Coronary artery (tissue), 2 donors: ENCODE results near the gene MCEMP1.

ENCODE experiments used
- DNase-seq: peaks from one replicate; pipeline ENCODE4 v3.0.0-alpha.2; 2017; ENCODE audit warnings: low spot score
- H3K27ac ChIP-seq, 2 donors: fragments of 200-600 bp; sonication (generic); one replicate each; pipeline ENCODE4 v1.5.1; 2016 to 2019
- H3K4me3 ChIP-seq: fragments of 200-600 bp; sonication (generic); 2 replicates; pipeline ENCODE4 v1.5.1; 2016; ENCODE audit warnings: mild to moderate bottlenecking, moderate library complexity
- TF ChIP-seq, protein P1 (sequence below): fragments of 200-600 bp; sonication (generic); IDR thresholded peaks from one replicate; pipeline ENCODE4 v1.5.1; 2019; ENCODE audit warnings: antibody characterized with exemption

MCEMP1 gene

DNA sequence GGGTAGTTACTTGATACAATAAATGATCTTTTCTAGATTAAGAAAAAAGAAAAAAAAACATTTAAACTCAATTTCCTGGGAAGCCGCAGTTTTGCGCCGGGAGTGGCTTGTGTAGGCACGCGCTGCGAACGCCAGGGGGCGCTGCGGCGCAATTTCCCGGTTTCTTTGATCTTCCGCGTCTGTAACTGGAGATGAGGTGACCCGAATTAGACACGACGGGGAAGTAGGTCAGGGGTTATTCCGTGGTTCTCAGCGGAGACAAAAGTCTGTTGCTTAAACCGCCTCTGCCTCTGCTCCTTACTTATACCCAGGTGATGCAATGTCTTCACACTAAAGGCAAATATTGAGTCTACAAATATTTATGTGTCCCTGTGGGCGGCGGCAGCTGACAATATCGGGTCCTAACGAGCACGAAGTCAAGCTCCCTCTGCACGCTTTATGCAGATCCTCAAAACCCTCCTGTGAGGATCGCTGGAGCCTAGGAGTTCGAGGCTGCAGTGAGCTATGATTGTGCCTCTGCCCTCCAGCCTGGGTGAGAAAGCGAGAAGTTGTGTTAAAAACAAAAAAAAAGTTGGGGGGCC lies 24.7 kb upstream of the MCEMP1 start:
- TF ChIP-seq, protein P1, sequence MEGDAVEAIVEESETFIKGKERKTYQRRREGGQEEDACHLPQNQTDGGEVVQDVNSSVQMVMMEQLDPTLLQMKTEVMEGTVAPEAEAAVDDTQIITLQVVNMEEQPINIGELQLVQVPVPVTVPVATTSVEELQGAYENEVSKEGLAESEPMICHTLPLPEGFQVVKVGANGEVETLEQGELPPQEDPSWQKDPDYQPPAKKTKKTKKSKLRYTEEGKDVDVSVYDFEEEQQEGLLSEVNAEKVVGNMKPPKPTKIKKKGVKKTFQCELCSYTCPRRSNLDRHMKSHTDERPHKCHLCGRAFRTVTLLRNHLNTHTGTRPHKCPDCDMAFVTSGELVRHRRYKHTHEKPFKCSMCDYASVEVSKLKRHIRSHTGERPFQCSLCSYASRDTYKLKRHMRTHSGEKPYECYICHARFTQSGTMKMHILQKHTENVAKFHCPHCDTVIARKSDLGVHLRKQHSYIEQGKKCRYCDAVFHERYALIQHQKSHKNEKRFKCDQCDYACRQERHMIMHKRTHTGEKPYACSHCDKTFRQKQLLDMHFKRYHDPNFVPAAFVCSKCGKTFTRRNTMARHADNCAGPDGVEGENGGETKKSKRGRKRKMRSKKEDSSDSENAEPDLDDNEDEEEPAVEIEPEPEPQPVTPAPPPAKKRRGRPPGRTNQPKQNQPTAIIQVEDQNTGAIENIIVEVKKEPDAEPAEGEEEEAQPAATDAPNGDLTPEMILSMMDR = peak; percentile 95
- H3K27ac ChIP-seq = no peak overlapping the region
- H3K4me3 ChIP-seq = peak overlapping the region; percentile 57
- peak; percentile 83 for DNase-seq

DNA sequence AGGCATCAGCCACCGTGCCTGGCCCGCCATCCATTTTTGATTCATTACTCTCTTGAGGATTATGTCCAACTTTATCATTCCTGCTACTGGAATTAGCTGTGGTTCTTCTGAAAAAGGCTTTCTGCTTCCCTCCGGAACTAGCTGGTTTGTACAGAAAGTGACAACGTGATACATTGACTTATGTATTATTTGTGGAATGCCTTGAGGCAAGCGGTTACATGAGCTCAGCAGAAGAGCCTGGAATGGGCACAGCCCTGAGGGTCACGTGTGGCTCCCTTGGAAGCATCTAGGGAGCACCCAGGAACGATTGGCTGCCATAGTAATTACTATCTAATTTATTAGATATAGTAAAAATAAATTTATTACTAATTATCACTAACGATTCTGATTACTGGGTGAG lies 22.5 kb upstream of the MCEMP1 start:
- DNase-seq = no peak
- TF ChIP-seq, protein P1 = no peak
- H3K27ac ChIP-seq = no peak overlapping the region
- H3K4me3 ChIP-seq = no peak overlapping the region

DNA sequence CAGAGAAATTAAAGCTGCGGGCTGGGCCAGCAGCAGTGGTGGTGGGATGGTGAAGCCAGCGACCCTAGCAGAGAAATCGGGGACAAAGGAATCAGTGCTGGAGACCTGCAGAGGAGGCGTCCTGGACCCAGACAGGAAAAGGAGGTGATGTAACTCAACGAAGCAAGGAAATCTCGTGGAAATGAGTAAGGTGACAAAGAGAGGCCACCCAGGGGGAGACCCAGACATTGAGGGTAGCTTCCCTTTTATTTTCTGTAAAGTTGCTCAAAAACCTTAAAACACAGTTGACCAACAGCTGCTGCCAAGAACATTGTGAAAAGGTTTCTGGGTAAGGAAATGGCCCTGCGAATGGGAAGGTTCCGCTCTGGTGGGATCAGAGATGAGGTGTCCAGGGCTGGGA lies 21.3 kb upstream of the MCEMP1 start:
- Histone ChIP-seq H3K27ac (no peak overlapping the region), H3K4me3 (no peak overlapping the region)
- DNase-seq = no peak
- TF ChIP-seq, protein P1 = no peak

DNA sequence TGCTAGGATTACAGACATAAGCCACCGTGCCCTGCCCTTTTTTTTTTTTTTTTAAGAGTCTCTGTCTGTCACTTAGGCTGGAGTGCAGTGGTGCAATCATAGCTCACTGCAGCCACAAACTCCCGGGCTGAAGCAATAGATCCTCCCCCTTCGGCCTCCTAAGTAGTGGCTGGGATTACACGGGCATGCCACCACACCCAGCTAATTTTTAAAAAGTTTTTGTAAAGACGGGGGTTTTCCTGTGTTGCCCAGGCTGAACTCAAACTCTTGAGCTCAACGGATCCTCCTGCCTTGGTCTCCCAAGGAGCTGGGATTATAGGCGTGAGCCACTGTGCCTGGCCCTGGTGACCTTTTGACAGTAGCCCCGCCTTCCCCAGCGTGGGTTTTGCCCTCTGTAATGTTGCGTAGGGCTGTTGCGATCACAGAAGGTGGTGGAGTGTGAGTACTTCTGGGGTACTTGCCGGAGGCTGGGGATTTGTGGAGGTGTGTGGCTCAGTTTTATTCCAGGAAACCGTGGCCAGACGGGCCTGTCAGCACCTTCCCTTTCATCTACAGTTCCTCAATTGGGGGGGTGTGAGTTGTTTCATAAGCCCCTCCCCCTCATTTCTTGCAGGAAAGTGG lies 19.6 kb upstream of the MCEMP1 start:
- no peak for DNase-seq
- TF ChIP-seq, protein P1 = no peak
- Histone ChIP-seq H3K4me3 (no peak overlapping the region), H3K27ac (no peak overlapping the region)

DNA sequence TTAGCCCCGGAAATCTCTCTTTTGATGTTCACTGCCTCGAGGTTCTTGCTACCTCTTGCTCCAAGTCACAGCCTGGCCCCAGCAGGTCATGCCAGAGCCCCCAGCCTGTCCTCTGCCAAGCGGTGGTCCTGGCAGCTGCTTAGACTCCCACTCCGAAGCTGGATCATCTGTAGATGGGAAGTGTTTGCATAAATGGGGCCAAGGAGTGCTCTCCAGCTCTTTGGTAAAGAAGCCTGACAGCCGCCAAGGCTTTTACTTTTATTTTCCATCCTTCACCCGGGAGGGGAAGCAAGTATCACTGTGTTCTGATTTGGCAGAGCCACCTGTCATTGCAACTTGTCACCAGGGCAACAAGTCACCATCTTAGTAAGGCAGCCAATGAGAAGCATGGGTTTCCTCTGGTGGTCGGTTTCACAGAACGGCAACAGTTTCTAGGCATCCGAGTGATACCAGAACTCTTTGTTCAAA lies 18.6 kb upstream of the MCEMP1 start:
- TF ChIP-seq, protein P1 = no peak
- no peak for DNase-seq
- Histone ChIP-seq H3K4me3 (no peak overlapping the region), H3K27ac (no peak overlapping the region)

DNA sequence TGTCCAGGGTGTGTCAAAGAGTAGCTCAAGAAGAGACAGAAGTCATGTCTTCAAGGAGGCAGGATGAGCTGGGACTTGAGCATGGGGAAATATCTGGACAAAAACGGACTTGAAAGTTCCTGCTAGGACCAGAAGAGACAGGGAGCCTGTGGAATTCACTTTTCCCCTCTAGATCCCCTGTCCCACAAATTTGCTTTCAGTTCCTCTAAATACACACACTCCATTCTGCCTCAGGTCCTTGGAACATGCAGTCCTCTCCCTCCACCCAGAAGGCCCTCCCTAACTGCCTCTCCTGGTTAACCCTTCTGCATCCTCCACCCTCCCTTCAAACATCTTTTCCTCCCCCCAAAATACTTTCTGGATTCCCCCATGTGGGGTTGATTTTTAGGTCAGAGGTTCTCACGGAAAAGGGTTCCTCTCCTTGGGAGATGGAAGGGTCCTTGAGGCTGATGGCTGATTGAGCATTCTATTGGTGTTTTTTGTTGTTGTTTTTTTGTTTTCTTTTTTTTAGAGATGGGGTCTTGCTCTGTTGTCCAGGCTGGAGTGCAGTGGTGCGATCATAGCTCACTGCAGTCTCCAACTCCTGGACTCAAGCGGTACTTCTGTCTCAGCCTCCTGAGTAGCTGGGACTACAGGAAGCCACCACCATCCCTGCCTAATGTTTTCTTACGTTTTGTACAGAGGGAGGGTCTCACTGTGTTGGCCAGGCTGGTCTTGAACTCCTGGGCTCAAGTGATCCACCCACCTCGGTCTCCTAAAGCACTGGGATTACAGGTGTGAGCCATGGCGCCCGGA lies 14.9 kb upstream of the MCEMP1 start:
- TF ChIP-seq, protein P1 = no peak
- H3K4me3 ChIP-seq = no peak overlapping the region
- H3K27ac ChIP-seq = no peak overlapping the region
- no peak for DNase-seq
